GM12878 (cell line): Measurements from ENCODE around the gene AMHR2. TPM values are rescaled to one million over a fixed set of nuclear protein-coding genes. Genes with fewer than 3 reads are reported as not detected.
A peak's percentile ranks its signal among the peaks of the same experiment; 100 is the strongest.

Experiments
- ATAC-seq: fragments of 200-7000 bp; cut with Tn5 transposase; 3 replicates; pipeline ENCODE4 v1.9.1; 2020; ENCODE audit warnings: mild to moderate bottlenecking, moderate library complexity
- BruUV-seq: library from RNA; stranded (reverse); fragments of 400-500 nt; replicated peaks from 2 replicates; lab custom pipeline; 2021; lab: Mats Ljungman, UMichigan
- CTCF ChIA-PET: fragments of 300-600 bp; sonication (Branson Sonifier 250); formaldehyde crosslinking; extraction: SDS; loops from one replicate; lab custom pipeline; 2021; ENCODE audit warnings: inconsistent platforms; lab: Yijun Ruan, JAX
- POLR2A ChIA-PET: fragments of 350-600 bp; formaldehyde crosslinking; extraction: SDS; loops from one replicate; lab custom pipeline; 2021; ENCODE audit warnings: inconsistent platforms; lab: Charles Lee
- RAD21 ChIA-PET: fragments of 300-600 bp; sonication (Branson Sonifier 250); formaldehyde crosslinking; loops from one replicate; lab custom pipeline; 2023; ENCODE audit warnings: antibody characterized with exemption; ENCODE audit not compliant: unreplicated experiment; lab: Charles Lee
- SMC1A ChIA-PET: fragments of 300-600 bp; sonication (Branson Sonifier 250); formaldehyde crosslinking; loops from one replicate; lab custom pipeline; 2023; ENCODE audit not compliant: unreplicated experiment, uncharacterized antibody; lab: Charles Lee
- DNase-seq: peaks from one replicate; pipeline ENCODE4 v3.0.0-alpha.2; 2011; ENCODE audit warnings: low read depth, low spot score
- FAIRE-seq: peaks from 3 replicates; lab custom pipeline; 2011; peaks lifted over from hg19 to GRCh38; lab: Jason Lieb, UNC
- H2AFZ ChIP-seq: 2 replicates; pipeline ENCODE4 v1.6.0; 2011; ENCODE audit warnings: low read depth, low read length, control low read depth; ENCODE audit not compliant: control insufficient read depth
- H3K27ac ChIP-seq: 2 replicates; pipeline ENCODE4 v1.5.1; 2011; ENCODE audit warnings: control low read depth; ENCODE audit not compliant: control insufficient read depth, insufficient read depth
- H3K27me3 ChIP-seq, 2 experiments: replicated peaks in 1 of 2; 2 replicates each; pipeline versions ENCODE4 v1.6.0 to v1.6.1; 2011; ENCODE audit warnings: low read length in 1 of 2; ENCODE audit not compliant: control insufficient read depth in 2 of 2, insufficient read depth in 2 of 2
- H3K36me3 ChIP-seq, 2 experiments: 2 replicates each; pipeline ENCODE4 v1.5.1; 2011; ENCODE audit warnings: low read length in 1 of 2; ENCODE audit not compliant: control insufficient read depth in 2 of 2, insufficient read depth in 2 of 2
- H3K4me1 ChIP-seq: 2 replicates; pipeline ENCODE4 v1.6.1; 2011; ENCODE audit warnings: mild to moderate bottlenecking, low read length, moderate library complexity, mixed read lengths; ENCODE audit not compliant: control insufficient read depth, insufficient read depth
- H3K4me2 ChIP-seq: 2 replicates; pipeline ENCODE4 v1.6.0; 2011; ENCODE audit warnings: control low read depth; ENCODE audit not compliant: control insufficient read depth, insufficient read depth
- H3K4me3 ChIP-seq: fragments of 200-600 bp; sonication (generic); 2 replicates; pipeline ENCODE4 v1.5.1; 2016
- H3K79me2 ChIP-seq: 2 replicates; pipeline ENCODE4 v1.6.0; 2011; ENCODE audit warnings: low read length; ENCODE audit not compliant: control insufficient read depth, insufficient read depth
- H3K9ac ChIP-seq: 2 replicates; pipeline ENCODE4 v1.8.0; 2011; ENCODE audit warnings: low read length, control low read depth, mixed read lengths; ENCODE audit not compliant: control insufficient read depth, insufficient read depth
- H3K9me3 ChIP-seq: replicated peaks from 3 replicates; pipeline ENCODE4 v1.5.1; 2011; ENCODE audit warnings: mild to moderate bottlenecking, low read length; ENCODE audit not compliant: control insufficient read depth, insufficient read depth
- H4K20me1 ChIP-seq: 2 replicates; pipeline ENCODE4 v1.6.0; 2011; ENCODE audit not compliant: control insufficient read depth, insufficient read depth
- KAT2A ChIP-seq: conservative IDR thresholded peaks from 2 replicates; pipeline ENCODE4 v1.6.1; 2011; ENCODE audit warnings: low read depth, low read length; ENCODE audit not compliant: control insufficient read depth
- PBX3 ChIP-seq: IDR thresholded peaks from 2 replicates; pipeline ENCODE4 v1.6.1; 2011; ENCODE audit warnings: mild to moderate bottlenecking, low read depth, low read length, moderate library complexity; ENCODE audit not compliant: insufficient replicate concordance
- TCF12 ChIP-seq: IDR thresholded peaks from 2 replicates; pipeline ENCODE4 v1.6.1; 2011; ENCODE audit warnings: low read depth, mild to moderate bottlenecking, low read length
- TCF7 ChIP-seq: IDR thresholded peaks from 2 replicates; pipeline ENCODE4 v1.6.1; 2014; ENCODE audit warnings: antibody characterized with exemption, borderline replicate concordance
- ZBTB11 ChIP-seq: fragments of 450-650 bp; formaldehyde crosslinking; IDR thresholded peaks from 2 replicates; pipeline ENCODE4 v1.5.0; 2022; ENCODE audit warnings: mild to moderate bottlenecking, missing genetic modification characterization
- WGBS: methylation state at CpG from one replicate; pipeline ENCODE4 v1.1.6; 2016; ENCODE audit warnings: low lambda C conversion rate; ENCODE audit not compliant: insufficient replicate concordance, insufficient coverage; ENCODE audit errors: missing lambda C conversion rate; 5-methylcytosine and 5-hydroxymethylcytosine counted together
- in situ Hi-C: fragments of 300-500 bp; cut with MboI; formaldehyde crosslinking; loops from 9 replicates; pipeline ENCODE4 v1.14.3; 2018; ENCODE audit warnings: mixed read lengths
- intact Hi-C: fragments of 100-400 bp; cut with micrococcal nuclease; formaldehyde crosslinking; loops from one replicate; pipeline ENCODE4 v1.14.2; 2022; ENCODE audit not compliant: unreplicated experiment
- polyA plus RNA-seq, 11 experiments: library from polyadenylated mRNA; depleted of rRNA in 4 of 11; unstranded in 6 of 11; stranded (reverse) in 5 of 11; fragments of >200 nt; fragmentation: Nextera tagmentation in 4 of 11; fragmentation: Illumina TruSeq in 1 of 11; extraction: Ambion mirVana in 4 of 11; extraction: Trizol in 1 of 11; gene quantifications; 1 replicate in 1 of 11; 2 replicates in 10 of 11; pipeline versions ENCODE4 v1.2.1 to v1.2.3, GENCODE V29; 2011 to 2016; ENCODE audit warnings: inconsistent platforms in 2 of 11, missing spikeins in 2 of 11, low read depth in 1 of 11
- total RNA-seq, 4 experiments: library from RNA; depleted of rRNA in 3 of 4; stranded (reverse); fragments of >200 nt in 3 of 4; fragmentation: Illumina TruSeq in 1 of 4; extraction: Trizol in 1 of 4; gene quantifications; 2 replicates each; pipeline versions ENCODE4 v1.2.1 to v1.2.3, GENCODE V29; 2013 to 2021

The AMHR2 gene
- total and polyA plus RNA-seq, 10 of the 15 experiments (the other 5 are each of a cell fraction or from before 2014, with no cell fraction given), result 0.06 TPM; not detected in 9

DNA sequence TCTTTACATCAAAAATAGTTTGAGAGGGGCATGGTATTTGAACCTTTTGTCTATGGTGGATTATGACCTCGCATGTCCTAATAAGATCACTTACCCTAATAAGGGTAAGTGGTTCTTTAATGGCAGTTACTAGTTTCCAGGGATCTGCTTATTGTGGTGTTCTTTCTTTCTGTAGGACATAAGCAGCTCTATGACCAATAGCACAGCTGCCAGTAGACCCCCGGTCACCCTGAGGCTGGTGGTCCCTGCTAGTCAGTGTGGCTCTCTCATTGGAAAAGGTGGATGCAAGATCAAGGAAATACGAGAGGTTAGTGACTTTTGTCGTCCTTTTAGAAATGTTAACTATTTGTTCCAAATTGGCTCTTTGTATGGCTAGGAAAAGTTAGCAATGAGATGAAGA lies 35.4 kb downstream of the AMHR2 start:
- no peak for TF ChIP-seq PBX3
- TF ChIP-seq TCF12, result no peak
- no peak for TF ChIP-seq ZBTB11 (CRISPR knock-in tag)
- TF ChIP-seq TCF7, result no peak
- TF ChIP-seq KAT2A, result no peak
- no peak for ATAC-seq
- ChIA-PET CTCF (interaction anchor here (0.5 to 1.4 kb wide), 4 partner anchors 13 to 107 kb away, joined by 3 to 5 read pairs (median 4); no protein-coding TSS in a partner anchor), SMC1A (no interaction called here), POLR2A (interaction anchor here (0.7 to 0.8 kb wide), 2 partner anchors 16 to 39 kb away, joined by 3 to 6 read pairs; no protein-coding TSS in a partner anchor), RAD21 (no interaction called here)
- Histone ChIP-seq H3K27ac (no peak overlapping the region), H3K36me3 (peaks cover 21 to 87% of the 10 kb centered on the region in 2 experiments), H3K27me3 (no peaks in the 10 kb centered on the region), H4K20me1 (peaks cover 22% of the 10 kb centered on the region), H3K4me3 (no peak overlapping the region), H3K4me2 (0 out of 2 replicates have a peak overlapping the region, but pooled peaks have one; percentile 17), H3K4me1 (peaks cover 6% of the 10 kb centered on the region), H3K79me2 (peaks cover 64% of the 10 kb centered on the region), H2AFZ (no peak overlapping the region), H3K9ac (no peak overlapping the region), H3K9me3 (no peaks in the 10 kb centered on the region)
- in situ Hi-C loops (no loop called here), intact Hi-C loops (no loop called here)
- DNase-seq, result no peak
- 72% methylated on average over 4 of the region's 4 CpGs for WGBS
- no TSS peak for BruUV-seq
- no peak for FAIRE-seq
